ENCODE data around the gene CLSTN2.

- no peak for TF ChIP-seq CTCF (IDR thresholded peaks at IDR 0.05; ENCODE audit: poor library complexity)
- TF ChIP-seq EZH2 (IDR thresholded peaks at IDR 0.05; ENCODE audit: borderline replicate concordance): no peak
- no peak for TF ChIP-seq EZH2phosphoT487 (IDR thresholded peaks at IDR 0.05; ENCODE audit: low read depth, severe bottlenecking, unreplicated experiment)
Measured at GRCh38 chr3:140433431-140433830, 498.4 kb downstream of the CLSTN2 start.

Measured in hepatocyte (in vitro differentiated cells).